ENCODE data around the gene TTC13. TPM values are rescaled to one million over a fixed set of nuclear protein-coding genes. Genes with fewer than 3 reads are reported as not detected.

TTC13 gene
- total RNA-seq, 4 donors from 2014 or later = 8.4 to 27.0 (median 11.5) TPM

GRCh38 chr1:230948301-230948700 lies 30.4 kb downstream of the TTC13 start:
- peaks cover 0 to 35% (median 2%) of the 10 kb centered on the region in 4 donors for H3K36me3 ChIP-seq
- no peak overlapping the region for H3K4me3 ChIP-seq
- H3K4me1 ChIP-seq = no peaks in the 10 kb centered on the region
- 100% methylated on average over 1 of the region's 1 CpG for WGBS
- no peaks in the 10 kb centered on the region for H3K9me3 ChIP-seq
- no peak for DNase-seq (ENCODE audit: extremely low spot score)
- no peaks in the 10 kb centered on the region for H3K27me3 ChIP-seq
- no peak overlapping the region for H3K27ac ChIP-seq (replicated peaks in 1 of 4)
- TF ChIP-seq POLR2AphosphoS5 (IDR thresholded peaks at IDR 0.05) (no peak), POLR2A (IDR thresholded peaks at IDR 0.05; ENCODE audit: low read depth) (no peak), EP300 (IDR thresholded peaks at IDR 0.05) (no peak), CTCF (IDR thresholded peaks at IDR 0.05) (no peak)
- intact Hi-C loops (cut with DNase I) = no loop called here

GRCh38 chr1:230943048-230943593 lies 35.5 kb downstream of the TTC13 start:
- no peak overlapping the region for H3K27ac ChIP-seq (replicated peaks in 1 of 4)
- no peak overlapping the region for H3K4me3 ChIP-seq
- peaks cover 0 to 22% (median 2%) of the 10 kb centered on the region in 4 donors for H3K36me3 ChIP-seq
- H3K9me3 ChIP-seq = no peaks in the 10 kb centered on the region
- 98% methylated on average over 2 of the region's 2 CpGs for WGBS
- H3K4me1 ChIP-seq = no peaks in the 10 kb centered on the region
- intact Hi-C loops (cut with DNase I) = no loop called here
- TF ChIP-seq POLR2A (IDR thresholded peaks at IDR 0.05; ENCODE audit: low read depth) (no peak), CTCF (IDR thresholded peaks at IDR 0.05) (no peak), EP300 (IDR thresholded peaks at IDR 0.05) (no peak), POLR2AphosphoS5 (IDR thresholded peaks at IDR 0.05) (no peak)
- no peaks in the 10 kb centered on the region for H3K27me3 ChIP-seq
- no peak for DNase-seq (ENCODE audit: extremely low spot score)

GRCh38 chr1:230940848-230941247 lies 37.8 kb downstream of the TTC13 start:
- H3K4me3 ChIP-seq = no peak overlapping the region
- no peak overlapping the region for H3K27ac ChIP-seq (replicated peaks in 1 of 4)
- intact Hi-C loops (cut with DNase I) = no loop called here
- 97% methylated on average over 1 of the region's 1 CpG for WGBS
- H3K4me1 ChIP-seq = peaks cover 0 to 8% (median 4%) of the 10 kb centered on the region in 4 donors
- H3K27me3 ChIP-seq = no peaks in the 10 kb centered on the region
- H3K36me3 ChIP-seq = peaks cover 0 to 25% (median 5%) of the 10 kb centered on the region in 4 donors
- TF ChIP-seq POLR2AphosphoS5 (IDR thresholded peaks at IDR 0.05) (no peak), CTCF (IDR thresholded peaks at IDR 0.05) (no peak), EP300 (IDR thresholded peaks at IDR 0.05) (no peak), POLR2A (IDR thresholded peaks at IDR 0.05; ENCODE audit: low read depth) (no peak)
- no peak for DNase-seq (ENCODE audit: extremely low spot score)
- no peaks in the 10 kb centered on the region for H3K9me3 ChIP-seq

GRCh38 chr1:230939806-230940489 lies 38.7 kb downstream of the TTC13 start:
- Histone ChIP-seq H3K36me3 (peaks cover 0 to 23% (median 5%) of the 10 kb centered on the region in 4 donors), H3K27ac (replicated peaks in 1 of 4) (no peak overlapping the region), H3K27me3 (no peaks in the 10 kb centered on the region), H3K9me3 (no peaks in the 10 kb centered on the region), H3K4me3 (no peak overlapping the region), H3K4me1 (peaks cover 0 to 8% (median 4%) of the 10 kb centered on the region in 4 donors)
- TF ChIP-seq EP300 (IDR thresholded peaks at IDR 0.05) (no peak), CTCF (IDR thresholded peaks at IDR 0.05) (no peak), POLR2AphosphoS5 (IDR thresholded peaks at IDR 0.05) (no peak), POLR2A (IDR thresholded peaks at IDR 0.05; ENCODE audit: low read depth) (no peak)
- DNase-seq (ENCODE audit: extremely low spot score) = no peak
- WGBS = 88% methylated on average over 4 of the region's 4 CpGs
- intact Hi-C loops (cut with DNase I) = no loop called here
